Fibroblast of pulmonary artery (primary cell): Measurements from ENCODE around the gene MDFIC.

Source experiments
- DNase-seq: peaks from one replicate; pipeline ENCODE4 v3.0.0-alpha.2; 2010; ENCODE audit warnings: low read depth
- H3K4me3 ChIP-seq: replicated peaks from 2 replicates; pipeline ENCODE4 v1.5.1; 2011; ENCODE audit warnings: low read depth, mild to moderate bottlenecking, control low read depth, low read length, moderate library complexity
- CTCF ChIP-seq: IDR thresholded peaks from 2 replicates; pipeline ENCODE4 v1.5.1; 2011; ENCODE audit warnings: mild to moderate bottlenecking, control low read depth, low read length, inconsistent platforms; ENCODE audit errors: missing control alignments

MDFIC gene

GRCh38 chr7:115066634-115067033, 144.7 kb downstream of the MDFIC start:
- no peak for TF ChIP-seq CTCF
- no peak for DNase-seq
- no peak overlapping the region for H3K4me3 ChIP-seq

GRCh38 chr7:115068220-115068619, 146.3 kb downstream of the MDFIC start:
- TF ChIP-seq CTCF: no peak
- DNase-seq: no peak
- H3K4me3 ChIP-seq: no peak overlapping the region
